K562 (cell line): ENCODE data around the gene CCDC136. TPM values are rescaled to one million over a fixed set of nuclear protein-coding genes. Genes with fewer than 3 reads are reported as not detected.

Experiments used
- CCNT2 ChIP-seq: IDR thresholded peaks from 2 replicates; pipeline ENCODE4 v1.6.1; 2011; ENCODE audit warnings: borderline replicate concordance, low read depth, mild to moderate bottlenecking, moderate library complexity, mixed read lengths, low read length; ENCODE audit not compliant: insufficient read length; ENCODE audit errors: extremely low read depth
- DDX20 ChIP-seq: fragments of 450-650 bp; IDR thresholded peaks from 2 replicates; pipeline ENCODE4 v1.6.1; 2016; ENCODE audit warnings: missing genetic modification characterization, low read depth, mild to moderate bottlenecking, missing compliant biosample characterization, moderate library complexity
- ETS2 ChIP-seq: IDR thresholded peaks from 2 replicates; pipeline ENCODE4 v1.6.1; 2016; ENCODE audit warnings: borderline replicate concordance, missing genetic modification characterization, mild to moderate bottlenecking, moderate library complexity, missing compliant biosample characterization; ENCODE audit not compliant: poor library complexity, severe bottlenecking
- FOXA1 ChIP-seq: fragments of 450-650 bp; IDR thresholded peaks from 2 replicates; pipeline ENCODE4 v1.6.1; 2016; ENCODE audit warnings: mild to moderate bottlenecking, borderline replicate concordance
- GABPA ChIP-seq: fragments of 200-800 bp; sonication (Bioruptor generic); conservative IDR thresholded peaks from 2 replicates; pipeline ENCODE4 v1.6.1; 2016; ENCODE audit warnings: low read depth, missing genetic modification characterization, missing compliant biosample characterization
- HNRNPUL1 ChIP-seq: fragments of 200-400 bp; formaldehyde crosslinking; IDR thresholded peaks from 2 replicates; pipeline ENCODE4 v1.6.1; 2017; ENCODE audit warnings: low read length
- MIER1 ChIP-seq: fragments of 450-650 bp; IDR thresholded peaks from 2 replicates; pipeline ENCODE4 v1.6.1; 2016; ENCODE audit warnings: antibody characterized with exemption, mild to moderate bottlenecking, low read depth
- NCOA4 ChIP-seq: fragments of 450-650 bp; IDR thresholded peaks from 2 replicates; pipeline ENCODE4 v1.6.1; 2018; ENCODE audit warnings: mild to moderate bottlenecking; ENCODE audit not compliant: partially characterized antibody
- NEUROD1 ChIP-seq: fragments of 150-350 bp; IDR thresholded peaks from 2 replicates; pipeline ENCODE4 v1.6.1; 2014; ENCODE audit warnings: borderline replicate concordance, low read length, low read depth; ENCODE audit not compliant: partially characterized antibody
- NFRKB ChIP-seq: fragments of 450-650 bp; IDR thresholded peaks from 2 replicates; pipeline ENCODE4 v1.6.1; 2016; ENCODE audit warnings: low read depth
- PHB2 ChIP-seq: fragments of 450-650 bp; IDR thresholded peaks from 2 replicates; pipeline ENCODE4 v1.6.1; 2017; ENCODE audit warnings: low read depth
- POLR2AphosphoS5 ChIP-seq: IDR thresholded peaks from 2 replicates; pipeline ENCODE4 v1.6.1; 2011; ENCODE audit warnings: mild to moderate bottlenecking, low read depth, low read length, moderate library complexity; ENCODE audit not compliant: control insufficient read depth, insufficient read depth
- PRMT5 ChIP-seq: sonication (generic); formaldehyde crosslinking; IDR thresholded peaks from 2 replicates; pipeline ENCODE4 v1.5.0; 2020; ENCODE audit warnings: missing genetic modification reagents
- SAFB2 ChIP-seq: fragments of 200-400 bp; formaldehyde crosslinking; IDR thresholded peaks from 2 replicates; pipeline ENCODE4 v1.6.1; 2018; ENCODE audit warnings: borderline replicate concordance, low read length, low read depth, moderate library complexity; ENCODE audit not compliant: severe bottlenecking
- SMAD4 ChIP-seq: fragments of 250-450 bp; sonication (Bioruptor Pico); conservative IDR thresholded peaks from 2 replicates; pipeline ENCODE4 v1.8.0; 2021; ENCODE audit warnings: inconsistent platforms, mild to moderate bottlenecking, moderate library complexity
- SREBF2 ChIP-seq: sonication (generic); formaldehyde crosslinking; IDR thresholded peaks from 2 replicates; pipeline ENCODE4 v1.4.0; 2020; ENCODE audit warnings: mild to moderate bottlenecking, missing genetic modification reagents
- TCF7L2 ChIP-seq: fragments of 150-350 bp; IDR thresholded peaks from 2 replicates; pipeline ENCODE4 v1.6.1; 2016; ENCODE audit warnings: low read depth, mild to moderate bottlenecking, low read length, moderate library complexity
- TRIM28 ChIP-seq: fragments of 450-650 bp; IDR thresholded peaks from 2 replicates; pipeline ENCODE4 v1.6.1; 2017
- U2AF1 ChIP-seq: fragments of 200-400 bp; formaldehyde crosslinking; optimal IDR thresholded peaks from 2 replicates; pipeline ENCODE3; 2017; ENCODE audit warnings: mild to moderate bottlenecking, low read depth, low read length, moderate library complexity
- XRCC5 ChIP-seq: fragments of 200-400 bp; formaldehyde crosslinking; IDR thresholded peaks from 2 replicates; pipeline ENCODE4 v1.6.1; 2017; ENCODE audit warnings: low read depth, mild to moderate bottlenecking, low read length
- ZNF263 ChIP-seq: sonication (generic); formaldehyde crosslinking; IDR thresholded peaks from 2 replicates; pipeline ENCODE4 v1.8.0; 2022; ENCODE audit warnings: mild to moderate bottlenecking, missing genetic modification reagents, borderline replicate concordance
- ZNF280A ChIP-seq: fragments of 450-650 bp; IDR thresholded peaks from 2 replicates; pipeline ENCODE4 v1.6.1; 2018; ENCODE audit warnings: mild to moderate bottlenecking, low read depth; ENCODE audit not compliant: partially characterized antibody
- polyA plus RNA-seq, 8 experiments: library from polyadenylated mRNA; depleted of rRNA in 4 of 8; stranded (reverse) in 5 of 8; unstranded in 3 of 8; fragments of >200 nt; fragmentation: Nextera tagmentation in 2 of 8; fragmentation: Illumina TruSeq in 1 of 8; extraction: Ambion mirVana in 2 of 8; extraction: Trizol in 1 of 8; gene quantifications; 2 replicates each; pipeline versions ENCODE4 v1.2.1 to v1.2.3, GENCODE V29; 2011 to 2014; ENCODE audit warnings: inconsistent platforms in 1 of 8, missing spikeins in 1 of 8
- total RNA-seq, 7 experiments: library from RNA; depleted of rRNA in 6 of 7; stranded (reverse); fragments of >200 nt in 6 of 7; fragmentation: Illumina TruSeq in 2 of 7; extraction: Trizol in 2 of 7; gene quantifications; 2 replicates each; pipeline versions ENCODE4 v1.2.1 to v1.2.3, GENCODE V29; 2011 to 2021; ENCODE audit warnings: low replicate concordance in 1 of 7
- TF ChIP-seq, protein P1 (sequence below): IDR thresholded peaks from 2 replicates; pipeline ENCODE4 v1.6.1; 2011; ENCODE audit not compliant: insufficient read length; ENCODE audit errors: extremely low read depth
- TF ChIP-seq, protein P2 (sequence below): fragments of 450-650 bp; formaldehyde crosslinking; IDR thresholded peaks from 2 replicates; pipeline ENCODE4 v1.4.0; 2022; ENCODE audit warnings: missing genetic modification characterization

Gene CCDC136
- total and polyA plus RNA-seq, 9 of the 15 experiments (the other 6 are each of a cell fraction or from before 2014, with no cell fraction given): 2.4 to 40.8 (median 26.5) TPM

DNA sequence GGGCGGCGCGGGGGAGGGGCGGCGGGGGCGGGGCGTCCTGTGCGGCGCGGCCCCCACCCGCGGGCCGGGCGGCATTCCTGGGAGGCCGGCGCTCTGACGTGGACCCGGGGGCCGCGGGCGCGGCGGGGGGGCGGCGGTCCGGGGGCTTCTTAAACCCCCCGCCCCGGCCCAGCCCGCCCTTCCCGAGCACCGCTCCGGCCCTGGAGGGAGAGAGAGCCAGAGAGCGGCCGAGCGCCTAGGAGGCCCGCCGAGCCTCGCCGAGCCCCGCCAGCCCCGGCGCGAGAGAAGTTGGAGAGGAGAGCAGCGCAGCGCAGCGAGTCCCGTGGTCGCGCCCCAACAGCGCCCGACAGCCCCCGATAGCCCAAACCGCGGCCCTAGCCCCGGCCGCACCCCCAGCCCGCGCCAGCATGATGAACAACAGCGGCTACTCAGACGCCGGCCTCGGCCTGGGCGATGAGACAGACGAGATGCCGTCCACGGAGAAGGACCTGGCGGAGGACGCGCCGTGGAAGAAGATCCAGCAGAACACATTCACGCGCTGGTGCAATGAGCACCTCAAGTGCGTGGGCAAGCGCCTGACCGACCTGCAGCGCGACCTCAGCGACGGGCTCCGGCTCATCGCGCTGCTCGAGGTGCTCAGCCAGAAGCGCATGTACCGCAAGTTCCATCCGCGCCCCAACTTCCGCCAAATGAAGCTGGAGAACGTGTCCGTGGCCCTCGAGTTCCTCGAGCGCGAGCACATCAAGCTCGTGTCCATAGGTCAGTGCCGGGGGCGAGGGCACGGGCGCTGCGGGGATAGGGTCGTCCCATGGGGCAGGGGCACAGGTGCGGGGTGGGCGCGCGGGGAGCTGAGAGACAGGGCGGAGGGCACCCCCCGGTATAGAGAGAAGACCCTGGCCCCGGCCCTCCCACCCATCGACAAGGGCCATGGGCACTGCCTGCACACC is 38.7 kb downstream of the CCDC136 start, which contains the start of gene FLNC (continued):
- TF ChIP-seq ZNF263 (CRISPR knock-in tag) (peak; percentile 68), FOXA1 (no peak), NCOA4 (no peak), ZNF280A (no peak), TRIM28 (0 out of 2 replicates have a peak, but pooled peaks have one; percentile 20), PHB2 (peak; percentile 17; the same call in 1 of the 2 replicates), GABPA (tag) (peak; percentile 42; the same call in 1 of the 2 replicates), MIER1 (no peak), CCNT2 (peak; percentile 79), NEUROD1 (no peak), DDX20 (tag) (no peak), XRCC5 (no peak), U2AF1 (peak; percentile 82), NFRKB (peak; percentile 33; the same call in 1 of the 2 replicates), SMAD4 (CRISPR knock-in tag) (no peak; the same call in 1 of the 2 replicates), HNRNPUL1 (no peak), SAFB2 (no peak), PRMT5 (CRISPR knock-in tag) (no peak), TCF7L2 (no peak), POLR2AphosphoS5 (peak; percentile 35; the same call in 1 of the 2 replicates), ETS2 (tag) (no peak), SREBF2 (no peak)
- TF ChIP-seq, protein P1, sequence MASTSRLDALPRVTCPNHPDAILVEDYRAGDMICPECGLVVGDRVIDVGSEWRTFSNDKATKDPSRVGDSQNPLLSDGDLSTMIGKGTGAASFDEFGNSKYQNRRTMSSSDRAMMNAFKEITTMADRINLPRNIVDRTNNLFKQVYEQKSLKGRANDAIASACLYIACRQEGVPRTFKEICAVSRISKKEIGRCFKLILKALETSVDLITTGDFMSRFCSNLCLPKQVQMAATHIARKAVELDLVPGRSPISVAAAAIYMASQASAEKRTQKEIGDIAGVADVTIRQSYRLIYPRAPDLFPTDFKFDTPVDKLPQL: no peak
- TF ChIP-seq, protein P2, sequence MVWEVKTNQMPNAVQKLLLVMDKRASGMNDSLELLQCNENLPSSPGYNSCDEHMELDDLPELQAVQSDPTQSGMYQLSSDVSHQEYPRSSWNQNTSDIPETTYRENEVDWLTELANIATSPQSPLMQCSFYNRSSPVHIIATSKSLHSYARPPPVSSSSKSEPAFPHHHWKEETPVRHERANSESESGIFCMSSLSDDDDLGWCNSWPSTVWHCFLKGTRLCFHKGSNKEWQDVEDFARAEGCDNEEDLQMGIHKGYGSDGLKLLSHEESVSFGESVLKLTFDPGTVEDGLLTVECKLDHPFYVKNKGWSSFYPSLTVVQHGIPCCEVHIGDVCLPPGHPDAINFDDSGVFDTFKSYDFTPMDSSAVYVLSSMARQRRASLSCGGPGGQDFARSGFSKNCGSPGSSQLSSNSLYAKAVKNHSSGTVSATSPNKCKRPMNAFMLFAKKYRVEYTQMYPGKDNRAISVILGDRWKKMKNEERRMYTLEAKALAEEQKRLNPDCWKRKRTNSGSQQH: no peak
